Liver (tissue), 3 donors: ENCODE results near the gene CARD16.

ENCODE experiments used
- FOXA2 ChIP-seq: IDR thresholded peaks from 2 replicates; pipeline ENCODE4 v1.6.1; 2016; ENCODE audit warnings: antibody characterized with exemption
- GABPA ChIP-seq, 2 donors: IDR thresholded peaks in 1 of 2; conservative IDR thresholded peaks in 1 of 2; 2 replicates each; pipeline ENCODE4 v1.6.1; 2016; ENCODE audit warnings: antibody characterized with exemption in 2 of 2, mild to moderate bottlenecking in 1 of 2, moderate library complexity in 1 of 2
- HNF4G ChIP-seq: IDR thresholded peaks from 2 replicates; pipeline ENCODE4 v1.6.1; 2016; ENCODE audit warnings: antibody characterized with exemption
- JUND ChIP-seq, 2 donors: IDR thresholded peaks; 2 replicates each; pipeline ENCODE4 v1.6.1; 2016; ENCODE audit warnings: antibody characterized with exemption in 2 of 2
- NR2F2 ChIP-seq: IDR thresholded peaks from 2 replicates; pipeline ENCODE4 v1.6.1; 2016; ENCODE audit warnings: antibody characterized with exemption
- RAD21 ChIP-seq, 2 donors: IDR thresholded peaks; 2 replicates each; pipeline ENCODE4 v1.6.1; 2016; ENCODE audit warnings: antibody characterized with exemption in 2 of 2, mild to moderate bottlenecking in 2 of 2
- SP1 ChIP-seq: IDR thresholded peaks from 2 replicates; pipeline ENCODE4 v1.6.1; 2018; ENCODE audit warnings: antibody characterized with exemption, mild to moderate bottlenecking
- TAF1 ChIP-seq: conservative IDR thresholded peaks from 2 replicates; pipeline ENCODE4 v1.6.1; 2016; ENCODE audit warnings: antibody characterized with exemption, mild to moderate bottlenecking
- YY1 ChIP-seq: IDR thresholded peaks from 2 replicates; pipeline ENCODE4 v1.6.1; 2016; ENCODE audit warnings: antibody characterized with exemption, mild to moderate bottlenecking
- TF ChIP-seq, protein P1 (sequence below): fragments of 150-350 bp; IDR thresholded peaks from 2 replicates; pipeline ENCODE4 v1.5.1; 2017; ENCODE audit warnings: improper control_type of control experiment, low read depth, low read length; ENCODE audit not compliant: missing input control
- TF ChIP-seq, protein P2 (sequence below): IDR thresholded peaks from 2 replicates; pipeline ENCODE4 v1.6.1; 2016; ENCODE audit warnings: antibody characterized with exemption
- TF ChIP-seq, protein P3 (sequence below): IDR thresholded peaks from 2 replicates; pipeline ENCODE4 v1.6.1; 2016; ENCODE audit warnings: antibody characterized with exemption
- TF ChIP-seq, protein P4 (sequence below): IDR thresholded peaks from 2 replicates; pipeline ENCODE4 v1.6.1; 2016; ENCODE audit warnings: antibody characterized with exemption, mild to moderate bottlenecking
- TF ChIP-seq, protein P5 (sequence below): IDR thresholded peaks from 2 replicates; pipeline ENCODE4 v1.6.1; 2016; ENCODE audit warnings: antibody characterized with exemption
- donor health status: healthy.
- donor health status: healthy.

DNA sequence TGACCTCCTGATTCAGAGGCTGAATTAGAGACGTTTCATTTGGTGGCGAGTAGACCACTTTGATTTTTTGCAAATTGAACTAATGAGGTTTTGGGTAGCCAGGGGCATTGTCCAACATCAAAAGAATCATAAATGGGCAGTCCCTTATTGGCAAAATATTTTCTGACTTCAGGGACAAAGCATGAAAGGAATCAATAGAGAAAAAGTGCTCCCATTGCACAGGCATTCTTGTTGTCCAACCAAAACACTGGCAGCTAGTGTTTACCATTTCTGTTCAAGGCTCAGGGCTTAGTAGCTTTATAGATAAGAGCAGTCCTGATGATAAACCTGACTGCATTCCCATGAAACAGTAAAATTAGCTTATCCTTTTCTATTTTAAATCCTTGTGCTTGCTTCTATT, 6.4 kb upstream of the CARD16 start:
- TF ChIP-seq YY1: no peak
- TF ChIP-seq, protein P1, sequence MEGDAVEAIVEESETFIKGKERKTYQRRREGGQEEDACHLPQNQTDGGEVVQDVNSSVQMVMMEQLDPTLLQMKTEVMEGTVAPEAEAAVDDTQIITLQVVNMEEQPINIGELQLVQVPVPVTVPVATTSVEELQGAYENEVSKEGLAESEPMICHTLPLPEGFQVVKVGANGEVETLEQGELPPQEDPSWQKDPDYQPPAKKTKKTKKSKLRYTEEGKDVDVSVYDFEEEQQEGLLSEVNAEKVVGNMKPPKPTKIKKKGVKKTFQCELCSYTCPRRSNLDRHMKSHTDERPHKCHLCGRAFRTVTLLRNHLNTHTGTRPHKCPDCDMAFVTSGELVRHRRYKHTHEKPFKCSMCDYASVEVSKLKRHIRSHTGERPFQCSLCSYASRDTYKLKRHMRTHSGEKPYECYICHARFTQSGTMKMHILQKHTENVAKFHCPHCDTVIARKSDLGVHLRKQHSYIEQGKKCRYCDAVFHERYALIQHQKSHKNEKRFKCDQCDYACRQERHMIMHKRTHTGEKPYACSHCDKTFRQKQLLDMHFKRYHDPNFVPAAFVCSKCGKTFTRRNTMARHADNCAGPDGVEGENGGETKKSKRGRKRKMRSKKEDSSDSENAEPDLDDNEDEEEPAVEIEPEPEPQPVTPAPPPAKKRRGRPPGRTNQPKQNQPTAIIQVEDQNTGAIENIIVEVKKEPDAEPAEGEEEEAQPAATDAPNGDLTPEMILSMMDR: no peak
- no peak for TF ChIP-seq RAD21 (IDR thresholded peaks at IDR 0.05)
- TF ChIP-seq, protein P2, sequence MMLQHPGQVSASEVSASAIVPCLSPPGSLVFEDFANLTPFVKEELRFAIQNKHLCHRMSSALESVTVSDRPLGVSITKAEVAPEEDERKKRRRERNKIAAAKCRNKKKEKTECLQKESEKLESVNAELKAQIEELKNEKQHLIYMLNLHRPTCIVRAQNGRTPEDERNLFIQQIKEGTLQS: no peak
- TF ChIP-seq, protein P3, sequence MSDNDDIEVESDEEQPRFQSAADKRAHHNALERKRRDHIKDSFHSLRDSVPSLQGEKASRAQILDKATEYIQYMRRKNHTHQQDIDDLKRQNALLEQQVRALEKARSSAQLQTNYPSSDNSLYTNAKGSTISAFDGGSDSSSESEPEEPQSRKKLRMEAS: no peak
- TF ChIP-seq GABPA (IDR thresholded peaks at IDR 0.05 in 1 of 2, conservative IDR thresholded peaks at IDR 0.05 in 1 of 2): no peak
- TF ChIP-seq TAF1: no peak
- TF ChIP-seq, protein P4, sequence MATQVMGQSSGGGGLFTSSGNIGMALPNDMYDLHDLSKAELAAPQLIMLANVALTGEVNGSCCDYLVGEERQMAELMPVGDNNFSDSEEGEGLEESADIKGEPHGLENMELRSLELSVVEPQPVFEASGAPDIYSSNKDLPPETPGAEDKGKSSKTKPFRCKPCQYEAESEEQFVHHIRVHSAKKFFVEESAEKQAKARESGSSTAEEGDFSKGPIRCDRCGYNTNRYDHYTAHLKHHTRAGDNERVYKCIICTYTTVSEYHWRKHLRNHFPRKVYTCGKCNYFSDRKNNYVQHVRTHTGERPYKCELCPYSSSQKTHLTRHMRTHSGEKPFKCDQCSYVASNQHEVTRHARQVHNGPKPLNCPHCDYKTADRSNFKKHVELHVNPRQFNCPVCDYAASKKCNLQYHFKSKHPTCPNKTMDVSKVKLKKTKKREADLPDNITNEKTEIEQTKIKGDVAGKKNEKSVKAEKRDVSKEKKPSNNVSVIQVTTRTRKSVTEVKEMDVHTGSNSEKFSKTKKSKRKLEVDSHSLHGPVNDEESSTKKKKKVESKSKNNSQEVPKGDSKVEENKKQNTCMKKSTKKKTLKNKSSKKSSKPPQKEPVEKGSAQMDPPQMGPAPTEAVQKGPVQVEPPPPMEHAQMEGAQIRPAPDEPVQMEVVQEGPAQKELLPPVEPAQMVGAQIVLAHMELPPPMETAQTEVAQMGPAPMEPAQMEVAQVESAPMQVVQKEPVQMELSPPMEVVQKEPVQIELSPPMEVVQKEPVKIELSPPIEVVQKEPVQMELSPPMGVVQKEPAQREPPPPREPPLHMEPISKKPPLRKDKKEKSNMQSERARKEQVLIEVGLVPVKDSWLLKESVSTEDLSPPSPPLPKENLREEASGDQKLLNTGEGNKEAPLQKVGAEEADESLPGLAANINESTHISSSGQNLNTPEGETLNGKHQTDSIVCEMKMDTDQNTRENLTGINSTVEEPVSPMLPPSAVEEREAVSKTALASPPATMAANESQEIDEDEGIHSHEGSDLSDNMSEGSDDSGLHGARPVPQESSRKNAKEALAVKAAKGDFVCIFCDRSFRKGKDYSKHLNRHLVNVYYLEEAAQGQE: no peak
- TF ChIP-seq NR2F2: no peak
- TF ChIP-seq SP1: no peak
- no peak for TF ChIP-seq HNF4G
- TF ChIP-seq, protein P5, sequence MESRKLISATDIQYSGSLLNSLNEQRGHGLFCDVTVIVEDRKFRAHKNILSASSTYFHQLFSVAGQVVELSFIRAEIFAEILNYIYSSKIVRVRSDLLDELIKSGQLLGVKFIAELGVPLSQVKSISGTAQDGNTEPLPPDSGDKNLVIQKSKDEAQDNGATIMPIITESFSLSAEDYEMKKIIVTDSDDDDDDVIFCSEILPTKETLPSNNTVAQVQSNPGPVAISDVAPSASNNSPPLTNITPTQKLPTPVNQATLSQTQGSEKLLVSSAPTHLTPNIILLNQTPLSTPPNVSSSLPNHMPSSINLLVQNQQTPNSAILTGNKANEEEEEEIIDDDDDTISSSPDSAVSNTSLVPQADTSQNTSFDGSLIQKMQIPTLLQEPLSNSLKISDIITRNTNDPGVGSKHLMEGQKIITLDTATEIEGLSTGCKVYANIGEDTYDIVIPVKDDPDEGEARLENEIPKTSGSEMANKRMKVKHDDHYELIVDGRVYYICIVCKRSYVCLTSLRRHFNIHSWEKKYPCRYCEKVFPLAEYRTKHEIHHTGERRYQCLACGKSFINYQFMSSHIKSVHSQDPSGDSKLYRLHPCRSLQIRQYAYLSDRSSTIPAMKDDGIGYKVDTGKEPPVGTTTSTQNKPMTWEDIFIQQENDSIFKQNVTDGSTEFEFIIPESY: no peak
- no peak for TF ChIP-seq FOXA2
- TF ChIP-seq JUND (IDR thresholded peaks at IDR 0.05): no peak
